ENCODE data around the gene PRR5. TPM values are rescaled to one million over a fixed set of nuclear protein-coding genes. Genes with fewer than 3 reads are reported as not detected.
A peak's percentile ranks its signal among the peaks of the same experiment; 100 is the strongest.

PRR5 gene
- polyA plus RNA-seq, 4 donors: 37.0 to 80.5 (median 61.8) TPM

DNA sequence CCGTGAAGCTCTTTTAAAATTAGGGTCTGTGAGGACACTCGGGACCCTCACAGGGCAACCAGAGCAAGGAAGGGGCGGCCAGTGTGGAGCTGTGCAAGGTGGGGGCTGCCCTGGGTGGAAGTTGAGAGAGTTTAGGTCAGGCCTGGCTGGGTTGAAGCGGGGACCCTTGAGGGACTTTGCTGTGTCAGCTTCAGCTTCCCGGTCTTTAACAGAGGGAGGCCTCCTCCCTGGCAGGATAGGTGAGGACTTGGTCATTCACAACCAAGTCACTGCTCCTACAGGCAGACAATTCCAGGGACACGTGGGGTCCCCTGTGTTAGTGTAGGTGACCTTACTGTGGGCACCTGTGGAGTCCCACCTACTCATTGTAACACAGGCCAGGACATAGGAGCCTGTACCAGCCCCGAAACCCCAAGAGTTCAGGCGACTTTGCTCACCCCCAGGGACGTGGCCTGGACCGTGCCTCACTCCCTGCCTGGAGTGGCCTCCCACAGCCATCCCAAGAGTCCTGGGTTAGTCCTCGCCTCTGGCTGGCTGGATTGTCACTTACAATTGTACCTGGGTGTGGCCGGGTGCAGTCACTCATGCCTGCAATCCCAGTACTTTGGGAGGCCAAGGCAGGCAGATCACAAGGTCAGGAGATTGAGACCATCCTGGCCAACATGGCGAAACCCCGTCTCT lies 31.6 kb downstream of the PRR5 start:
- peaks cover 0 to 46% (median 3%) of the 10 kb centered on the region in 3 donors for H3K36me3 ChIP-seq (ENCODE audit: control insufficient read depth in 3 of 3, insufficient read depth in 2 of 3, low read depth in 1 of 3, low read length in 3 of 3)
- DNase-seq (no peak), FAIRE-seq (no peak)
- H3K27ac ChIP-seq (ENCODE audit: low read depth in 1 of 3, low read length in 2 of 3): no peak overlapping the region
- no peak overlapping the region for H3K4me3 ChIP-seq (ENCODE audit: low read depth in 1 of 3, low read length in 3 of 3)
- 63 to 82% (median 76%) methylated on average over 14 of the region's 14 CpGs for WGBS, 3 donors
- no peaks in the 10 kb centered on the region for H3K9me3 ChIP-seq (ENCODE audit: control insufficient read depth in 2 of 2, insufficient read depth in 1 of 2, low read depth in 1 of 2, low read length in 1 of 2)
- H3K4me1 ChIP-seq (ENCODE audit: control insufficient read depth in 3 of 3, insufficient read depth in 2 of 3, low read depth in 1 of 3, low read length in 2 of 3): peaks cover 0 to 30% (median 0%) of the 10 kb centered on the region in 3 donors
- H3K27me3 ChIP-seq (ENCODE audit: control insufficient read depth in 3 of 3, insufficient read depth in 3 of 3, low read length in 3 of 3): no peaks in the 10 kb centered on the region

DNA sequence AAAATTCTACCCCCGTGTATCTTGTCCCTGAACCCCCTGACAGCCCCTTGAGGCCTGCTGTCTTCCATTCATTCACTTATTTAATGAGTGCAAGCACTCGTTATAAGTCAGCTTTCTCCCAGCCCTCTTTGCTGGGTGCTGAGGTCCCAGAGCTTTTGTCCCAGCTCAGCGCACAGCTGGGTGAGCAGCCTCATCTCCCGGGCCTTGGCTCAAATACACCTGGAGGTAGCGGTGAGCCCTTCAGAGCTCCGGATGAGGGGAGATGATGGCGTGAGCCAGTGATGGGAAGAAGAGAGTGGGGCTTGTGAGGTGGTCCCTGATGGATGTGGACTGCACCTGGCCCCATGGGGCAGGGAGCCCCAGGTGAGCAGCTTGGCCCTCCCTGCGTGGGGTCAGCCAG lies 32.3 kb downstream of the PRR5 start:
- Histone ChIP-seq H3K27me3 (ENCODE audit: control insufficient read depth in 3 of 3, insufficient read depth in 3 of 3, low read length in 3 of 3) (no peaks in the 10 kb centered on the region), H3K4me1 (ENCODE audit: control insufficient read depth in 3 of 3, insufficient read depth in 2 of 3, low read depth in 1 of 3, low read length in 2 of 3) (peaks cover 0 to 25% (median 0%) of the 10 kb centered on the region in 3 donors), H3K9me3 (ENCODE audit: control insufficient read depth in 2 of 2, insufficient read depth in 1 of 2, low read depth in 1 of 2, low read length in 1 of 2) (no peaks in the 10 kb centered on the region), H3K27ac (ENCODE audit: low read depth in 1 of 3, low read length in 2 of 3) (no peak overlapping the region), H3K36me3 (ENCODE audit: control insufficient read depth in 3 of 3, insufficient read depth in 2 of 3, low read depth in 1 of 3, low read length in 3 of 3) (peaks cover 0 to 42% (median 2%) of the 10 kb centered on the region in 3 donors), H3K4me3 (ENCODE audit: low read depth in 1 of 3, low read length in 3 of 3) (no peak overlapping the region)
- FAIRE-seq: no peak
- DNase-seq: no peak
- WGBS, 3 donors: 71 to 78% (median 73%) methylated on average over 8 of the region's 8 CpGs

GRCh38 chr22:44734801-44735517 lies 33.0 kb downstream of the PRR5 start:
- Histone ChIP-seq H3K36me3 (ENCODE audit: control insufficient read depth in 3 of 3, insufficient read depth in 2 of 3, low read depth in 1 of 3, low read length in 3 of 3) (peaks cover 0 to 35% (median 0%) of the 10 kb centered on the region in 3 donors), H3K4me1 (ENCODE audit: control insufficient read depth in 3 of 3, insufficient read depth in 2 of 3, low read depth in 1 of 3, low read length in 2 of 3) (peaks cover 0 to 20% (median 0%) of the 10 kb centered on the region in 3 donors), H3K27me3 (ENCODE audit: control insufficient read depth in 3 of 3, insufficient read depth in 3 of 3, low read length in 3 of 3) (no peaks in the 10 kb centered on the region), H3K9me3 (ENCODE audit: control insufficient read depth in 2 of 2, insufficient read depth in 1 of 2, low read depth in 1 of 2, low read length in 1 of 2) (no peaks in the 10 kb centered on the region), H3K4me3 (ENCODE audit: low read depth in 1 of 3, low read length in 3 of 3) (no peak overlapping the region), H3K27ac (ENCODE audit: low read depth in 1 of 3, low read length in 2 of 3) (no peak overlapping the region)
- WGBS, 3 donors: 83 to 84% (median 83%) methylated on average over 19 to 23 of the region's 23 CpGs
- DNase-seq: no peak
- FAIRE-seq: no peak

- Histone ChIP-seq H3K4me1 (ENCODE audit: control insufficient read depth in 3 of 3, insufficient read depth in 2 of 3, low read depth in 1 of 3, low read length in 2 of 3) (peaks cover 0 to 18% (median 0%) of the 10 kb centered on the region in 3 donors), H3K27ac (ENCODE audit: low read depth in 1 of 3, low read length in 2 of 3) (no peak overlapping the region), H3K9me3 (ENCODE audit: control insufficient read depth in 2 of 2, insufficient read depth in 1 of 2, low read depth in 1 of 2, low read length in 1 of 2) (no peaks in the 10 kb centered on the region), H3K36me3 (ENCODE audit: control insufficient read depth in 3 of 3, insufficient read depth in 2 of 3, low read depth in 1 of 3, low read length in 3 of 3) (peaks cover 0 to 27% (median 0%) of the 10 kb centered on the region in 3 donors), H3K27me3 (ENCODE audit: control insufficient read depth in 3 of 3, insufficient read depth in 3 of 3, low read length in 3 of 3) (no peaks in the 10 kb centered on the region), H3K4me3 (ENCODE audit: low read depth in 1 of 3, low read length in 3 of 3) (no peak overlapping the region)
- FAIRE-seq (no peak), DNase-seq (peak; percentile 56 to 84)
- 33 to 38% (median 37%) methylated on average over 25 to 28 of the region's 28 CpGs for WGBS, 3 donors
These were observed 33.8 kb downstream of the PRR5 start for GRCh38 chr22:44735518-44736428.

- no peak overlapping the region for H3K27ac ChIP-seq (ENCODE audit: low read depth in 1 of 3, low read length in 2 of 3)
- H3K27me3 ChIP-seq (ENCODE audit: control insufficient read depth in 3 of 3, insufficient read depth in 3 of 3, low read length in 3 of 3): no peaks in the 10 kb centered on the region
- peaks cover 0 to 18% (median 0%) of the 10 kb centered on the region in 3 donors for H3K4me1 ChIP-seq (ENCODE audit: control insufficient read depth in 3 of 3, insufficient read depth in 2 of 3, low read depth in 1 of 3, low read length in 2 of 3)
- no peaks in the 10 kb centered on the region for H3K9me3 ChIP-seq (ENCODE audit: control insufficient read depth in 2 of 2, insufficient read depth in 1 of 2, low read depth in 1 of 2, low read length in 1 of 2)
- no peak overlapping the region for H3K4me3 ChIP-seq (ENCODE audit: low read depth in 1 of 3, low read length in 3 of 3)
- no peak for FAIRE-seq
- 29 to 74% (median 52%) methylated on average over 50 to 52 of the region's 52 CpGs for WGBS, 3 donors
- no peak for DNase-seq
- H3K36me3 ChIP-seq (ENCODE audit: control insufficient read depth in 3 of 3, insufficient read depth in 2 of 3, low read depth in 1 of 3, low read length in 3 of 3): peaks cover 0 to 18% (median 0%) of the 10 kb centered on the region in 3 donors
These were observed 34.8 kb downstream of the PRR5 start for GRCh38 chr22:44736581-44737405.

DNA sequence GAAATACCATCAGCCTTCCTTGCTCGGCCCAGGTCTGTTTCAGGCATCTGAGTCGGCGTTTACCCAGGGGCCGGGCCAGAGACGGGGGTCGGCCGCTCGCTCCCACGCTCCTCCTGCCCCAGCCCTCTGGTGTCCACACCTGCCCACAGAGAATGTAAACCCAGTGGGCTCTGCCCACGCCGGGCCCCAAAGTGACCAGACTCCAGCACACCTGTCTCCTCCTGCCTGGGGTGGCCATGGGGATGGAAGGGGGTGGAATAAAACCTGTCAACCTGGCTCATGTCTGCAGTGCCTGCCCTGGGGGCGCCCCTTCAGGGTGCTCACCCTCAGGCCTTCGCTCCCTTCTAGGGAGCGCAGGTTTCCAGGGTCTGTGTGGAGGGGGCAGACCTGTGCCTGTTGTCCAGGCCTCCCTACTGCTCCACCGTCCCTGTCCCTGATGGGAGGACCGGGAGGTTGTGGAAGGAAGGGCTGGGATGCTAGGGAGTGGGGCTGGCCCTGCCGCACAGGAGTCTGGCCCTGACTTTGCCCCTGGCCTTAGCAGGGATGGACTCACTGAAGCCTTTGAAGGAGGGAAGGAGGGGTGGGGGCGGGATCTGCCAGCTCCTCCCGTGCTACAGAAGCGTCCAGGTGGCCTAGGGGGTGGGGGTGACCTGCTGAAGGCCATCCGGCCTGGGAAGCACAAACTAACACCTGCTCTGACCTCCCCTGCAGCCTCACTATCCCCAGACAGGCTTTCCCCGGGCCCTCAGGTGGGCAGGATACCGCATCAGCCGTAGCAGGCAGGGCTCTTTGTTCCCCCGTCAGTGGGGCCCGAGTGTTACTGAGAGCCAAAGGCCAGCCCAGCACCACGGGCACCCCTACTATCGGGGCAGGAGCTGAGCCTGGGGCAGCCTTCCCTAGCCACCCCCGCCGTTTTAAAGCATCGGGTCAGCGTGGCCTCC lies 35.7 kb downstream of the PRR5 start:
- Histone ChIP-seq H3K4me3 (ENCODE audit: low read depth in 1 of 3, low read length in 3 of 3) (no peak overlapping the region), H3K9me3 (ENCODE audit: control insufficient read depth in 2 of 2, insufficient read depth in 1 of 2, low read depth in 1 of 2, low read length in 1 of 2) (no peaks in the 10 kb centered on the region), H3K27me3 (ENCODE audit: control insufficient read depth in 3 of 3, insufficient read depth in 3 of 3, low read length in 3 of 3) (no peaks in the 10 kb centered on the region), H3K27ac (ENCODE audit: low read depth in 1 of 3, low read length in 2 of 3) (no peak overlapping the region), H3K4me1 (ENCODE audit: control insufficient read depth in 3 of 3, insufficient read depth in 2 of 3, low read depth in 1 of 3, low read length in 2 of 3) (peaks cover 0 to 18% (median 0%) of the 10 kb centered on the region in 3 donors), H3K36me3 (ENCODE audit: control insufficient read depth in 3 of 3, insufficient read depth in 2 of 3, low read depth in 1 of 3, low read length in 3 of 3) (peaks cover 0 to 9% (median 0%) of the 10 kb centered on the region in 3 donors)
- 33 to 59% (median 57%) methylated on average over 28 to 32 of the region's 32 CpGs for WGBS, 3 donors
- FAIRE-seq (no peak), DNase-seq (peak in 1 of 2 donors; percentile 61)

DNA sequence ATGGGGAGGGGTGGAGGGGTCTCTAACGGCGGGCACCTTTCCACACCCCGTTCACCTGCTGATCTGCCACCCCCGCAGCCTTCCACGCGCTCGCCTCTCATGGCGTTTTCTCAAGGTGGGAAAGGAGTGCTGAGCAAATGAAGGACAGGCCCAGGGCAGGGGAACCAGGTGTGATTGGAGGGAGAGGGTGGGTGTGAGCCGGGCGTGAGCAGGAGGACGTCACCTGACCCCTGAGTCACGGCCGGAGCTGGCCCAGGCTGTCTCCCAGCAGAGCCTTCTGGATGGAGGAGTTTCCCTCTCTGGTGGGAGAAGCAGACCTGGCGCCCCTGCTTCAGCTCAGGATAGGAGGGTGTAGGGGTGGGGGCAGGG lies 36.3 kb downstream of the PRR5 start:
- FAIRE-seq: no peak
- Histone ChIP-seq H3K4me1 (ENCODE audit: control insufficient read depth in 3 of 3, insufficient read depth in 2 of 3, low read depth in 1 of 3, low read length in 2 of 3) (peaks cover 0 to 22% (median 0%) of the 10 kb centered on the region in 3 donors), H3K9me3 (ENCODE audit: control insufficient read depth in 2 of 2, insufficient read depth in 1 of 2, low read depth in 1 of 2, low read length in 1 of 2) (no peaks in the 10 kb centered on the region), H3K27ac (ENCODE audit: low read depth in 1 of 3, low read length in 2 of 3) (no peak overlapping the region), H3K4me3 (ENCODE audit: low read depth in 1 of 3, low read length in 3 of 3) (no peak overlapping the region), H3K27me3 (ENCODE audit: control insufficient read depth in 3 of 3, insufficient read depth in 3 of 3, low read length in 3 of 3) (no peaks in the 10 kb centered on the region), H3K36me3 (ENCODE audit: control insufficient read depth in 3 of 3, insufficient read depth in 2 of 3, low read depth in 1 of 3, low read length in 3 of 3) (peaks cover 0 to 2% (median 0%) of the 10 kb centered on the region in 3 donors)
- WGBS, 3 donors: 14 to 31% (median 20%) methylated on average over 13 to 14 of the region's 14 CpGs
- peak; percentile 48 to 72 for DNase-seq

Measured in small intestine (tissue), 7 donors.